Liver (tissue), 3 donors: ENCODE results near the gene GPR55.

Experiments used
- CTCF ChIP-seq: fragments of 150-350 bp; IDR thresholded peaks from 2 replicates; pipeline ENCODE4 v1.5.1; 2017; ENCODE audit warnings: improper control_type of control experiment, low read depth, low read length; ENCODE audit not compliant: missing input control
- EGR1 ChIP-seq, 2 donors: IDR thresholded peaks; 2 replicates each; pipeline ENCODE4 v1.6.1; 2016 to 2018; ENCODE audit warnings: antibody characterized with exemption in 2 of 2, low read depth in 2 of 2
- JUND ChIP-seq, 2 donors: IDR thresholded peaks; 2 replicates each; pipeline ENCODE4 v1.6.1; 2016; ENCODE audit warnings: antibody characterized with exemption in 2 of 2
- RAD21 ChIP-seq, 2 donors: IDR thresholded peaks; 2 replicates each; pipeline ENCODE4 v1.6.1; 2016; ENCODE audit warnings: antibody characterized with exemption in 2 of 2, mild to moderate bottlenecking in 2 of 2
- RXRA ChIP-seq, 2 donors: IDR thresholded peaks; 2 replicates each; pipeline ENCODE4 v1.6.1; 2017 to 2018; ENCODE audit warnings: antibody characterized with exemption in 2 of 2, mild to moderate bottlenecking in 1 of 2
- TAF1 ChIP-seq: conservative IDR thresholded peaks from 2 replicates; pipeline ENCODE4 v1.6.1; 2016; ENCODE audit warnings: antibody characterized with exemption, mild to moderate bottlenecking
- YY1 ChIP-seq: IDR thresholded peaks from 2 replicates; pipeline ENCODE4 v1.6.1; 2016; ENCODE audit warnings: antibody characterized with exemption, mild to moderate bottlenecking
- ZBTB33 ChIP-seq: IDR thresholded peaks from 2 replicates; pipeline ENCODE4 v1.6.1; 2016; ENCODE audit warnings: antibody characterized with exemption
- TF ChIP-seq, protein P1 (sequence below): IDR thresholded peaks from 2 replicates; pipeline ENCODE4 v1.6.1; 2016; ENCODE audit warnings: antibody characterized with exemption
- TF ChIP-seq, protein P2 (sequence below): IDR thresholded peaks from 2 replicates; pipeline ENCODE4 v1.6.1; 2016; ENCODE audit warnings: antibody characterized with exemption
- donor health status: healthy.
- donor health status: healthy.

DNA sequence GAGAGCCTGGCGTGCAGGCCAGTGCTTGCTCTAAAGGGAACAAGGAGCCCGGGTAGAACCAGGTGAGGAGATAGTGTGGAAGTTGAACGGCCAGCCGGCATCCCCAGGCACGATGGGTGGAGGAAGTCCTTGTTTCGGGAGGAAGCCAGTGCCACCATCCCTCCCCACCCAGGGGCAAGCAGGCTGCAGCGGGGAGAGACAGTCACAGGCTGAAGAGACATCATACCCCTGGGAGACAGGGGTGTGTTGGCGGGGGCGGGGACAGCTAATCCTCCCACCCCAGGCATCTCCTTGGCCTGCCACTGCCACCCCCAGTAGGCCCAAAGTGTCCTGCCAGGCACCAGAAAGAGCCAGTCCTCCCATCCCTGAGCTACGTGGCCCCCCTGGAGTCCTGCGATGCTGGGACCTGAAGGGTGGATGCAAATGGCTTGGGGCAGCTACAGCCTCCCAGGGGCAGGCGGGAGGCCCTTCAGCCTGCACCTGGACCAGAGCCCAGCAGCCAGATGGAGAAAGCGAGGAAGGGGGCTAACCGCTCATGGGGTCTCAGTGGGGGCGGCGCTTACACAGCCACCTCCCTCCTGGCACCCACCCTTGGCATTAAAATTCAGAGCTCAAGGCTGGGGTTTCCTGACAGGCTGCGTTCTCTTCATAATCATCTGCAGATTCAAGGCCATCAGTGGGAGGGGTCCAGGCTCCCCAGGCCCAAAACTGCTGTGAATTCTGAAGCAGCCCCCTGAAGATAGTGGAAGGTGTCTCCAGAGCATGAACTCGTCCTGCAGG is 14.8 kb upstream of the GPR55 start:
- TF ChIP-seq EGR1 (IDR thresholded peaks at IDR 0.05; ENCODE audit: low read depth in 2 of 2) = no peak
- no peak for TF ChIP-seq CTCF
- TF ChIP-seq JUND (IDR thresholded peaks at IDR 0.05) = no peak
- TF ChIP-seq YY1 = no peak
- TF ChIP-seq TAF1 = no peak
- no peak for TF ChIP-seq RAD21 (IDR thresholded peaks at IDR 0.05)
- TF ChIP-seq, protein P1, sequence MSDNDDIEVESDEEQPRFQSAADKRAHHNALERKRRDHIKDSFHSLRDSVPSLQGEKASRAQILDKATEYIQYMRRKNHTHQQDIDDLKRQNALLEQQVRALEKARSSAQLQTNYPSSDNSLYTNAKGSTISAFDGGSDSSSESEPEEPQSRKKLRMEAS = no peak
- TF ChIP-seq ZBTB33 = no peak
- TF ChIP-seq RXRA (IDR thresholded peaks at IDR 0.05) = no peak
- TF ChIP-seq, protein P2, sequence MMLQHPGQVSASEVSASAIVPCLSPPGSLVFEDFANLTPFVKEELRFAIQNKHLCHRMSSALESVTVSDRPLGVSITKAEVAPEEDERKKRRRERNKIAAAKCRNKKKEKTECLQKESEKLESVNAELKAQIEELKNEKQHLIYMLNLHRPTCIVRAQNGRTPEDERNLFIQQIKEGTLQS = no peak
